Mesothelial cell of epicardium (in vitro differentiated cells): ENCODE measurements around the gene EVC. TPM values are rescaled to one million over a fixed set of nuclear protein-coding genes. Genes with fewer than 3 reads are reported as not detected.

Experiments
- DNase-seq, 2 experiments: peaks; one replicate each; pipeline ENCODE4 v3.0.0; 2021; ENCODE audit warnings: low spot score in 2 of 2; ENCODE audit not compliant: unreplicated experiment in 2 of 2
- H3K27ac Mint-ChIP-seq: 2 replicates; pipeline ENCODE4 v1.8.0; 2021; ENCODE audit warnings: mixed read lengths
- H3K27me3 Mint-ChIP-seq: 2 replicates; pipeline ENCODE4 v1.8.0; 2021; ENCODE audit warnings: low read depth, mixed read lengths
- H3K36me3 Mint-ChIP-seq: 2 replicates; pipeline ENCODE4 v1.8.0; 2021; ENCODE audit warnings: mixed read lengths
- H3K4me1 Mint-ChIP-seq: 2 replicates; pipeline ENCODE4 v1.8.0; 2021; ENCODE audit warnings: mixed read lengths
- H3K4me3 Mint-ChIP-seq: 2 replicates; pipeline ENCODE4 v1.8.0; 2021; ENCODE audit warnings: mild to moderate bottlenecking, moderate library complexity, mixed read lengths
- H3K9me3 Mint-ChIP-seq: 2 replicates; pipeline ENCODE4 v1.8.0; 2021; ENCODE audit warnings: mixed read lengths
- total RNA-seq: library from RNA; stranded (reverse); gene quantifications from 3 replicates; pipeline ENCODE4 v1.2.1, GENCODE V29; 2021
- TF ChIP-seq, protein P1 (sequence below): fragments of 200-600 bp; sonication (generic); IDR thresholded peaks from one replicate; pipeline ENCODE4 v1.5.0; 2021; ENCODE audit warnings: antibody characterized with exemption; ENCODE audit not compliant: unreplicated experiment

Gene EVC
- total RNA-seq, 1 donor from 2014 or later = 51.4 TPM

DNA sequence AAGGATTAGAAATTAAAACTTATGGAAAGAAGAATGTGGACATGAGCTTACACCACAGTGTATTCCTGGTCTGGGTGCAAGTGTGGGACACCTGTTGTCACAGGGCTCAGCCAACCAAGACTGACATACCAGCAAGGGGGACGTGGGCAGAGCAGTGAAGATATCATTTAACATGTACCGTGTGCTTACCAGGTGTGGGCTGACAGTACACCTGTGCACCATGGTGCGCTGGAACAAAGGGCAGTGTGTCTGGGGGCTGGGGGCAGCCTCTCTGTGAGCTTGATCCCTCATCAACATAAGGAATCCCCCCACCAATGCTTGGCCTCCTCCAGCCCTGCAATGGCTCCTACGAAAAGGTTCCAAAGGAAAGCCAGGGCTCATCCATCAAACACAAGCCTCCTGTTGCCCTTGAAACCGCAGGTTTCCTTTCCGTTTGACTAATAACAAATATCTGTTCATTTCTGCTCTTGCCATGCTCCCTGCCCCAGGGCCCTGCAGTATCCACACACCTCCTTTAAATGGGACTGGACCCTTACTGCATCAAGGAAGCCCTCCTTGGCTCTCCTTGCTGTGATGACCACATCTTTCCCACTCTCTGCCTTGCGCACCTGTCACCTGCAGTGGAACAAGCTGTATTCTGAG, 19.4 kb upstream of the EVC start:
- TF ChIP-seq, protein P1, sequence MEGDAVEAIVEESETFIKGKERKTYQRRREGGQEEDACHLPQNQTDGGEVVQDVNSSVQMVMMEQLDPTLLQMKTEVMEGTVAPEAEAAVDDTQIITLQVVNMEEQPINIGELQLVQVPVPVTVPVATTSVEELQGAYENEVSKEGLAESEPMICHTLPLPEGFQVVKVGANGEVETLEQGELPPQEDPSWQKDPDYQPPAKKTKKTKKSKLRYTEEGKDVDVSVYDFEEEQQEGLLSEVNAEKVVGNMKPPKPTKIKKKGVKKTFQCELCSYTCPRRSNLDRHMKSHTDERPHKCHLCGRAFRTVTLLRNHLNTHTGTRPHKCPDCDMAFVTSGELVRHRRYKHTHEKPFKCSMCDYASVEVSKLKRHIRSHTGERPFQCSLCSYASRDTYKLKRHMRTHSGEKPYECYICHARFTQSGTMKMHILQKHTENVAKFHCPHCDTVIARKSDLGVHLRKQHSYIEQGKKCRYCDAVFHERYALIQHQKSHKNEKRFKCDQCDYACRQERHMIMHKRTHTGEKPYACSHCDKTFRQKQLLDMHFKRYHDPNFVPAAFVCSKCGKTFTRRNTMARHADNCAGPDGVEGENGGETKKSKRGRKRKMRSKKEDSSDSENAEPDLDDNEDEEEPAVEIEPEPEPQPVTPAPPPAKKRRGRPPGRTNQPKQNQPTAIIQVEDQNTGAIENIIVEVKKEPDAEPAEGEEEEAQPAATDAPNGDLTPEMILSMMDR = no peak
- peaks cover 28% of the 10 kb centered on the region for H3K36me3 Mint-ChIP-seq
- no peak overlapping the region for H3K4me3 Mint-ChIP-seq
- no peak for DNase-seq
- no peak overlapping the region for H3K27ac Mint-ChIP-seq
- H3K9me3 Mint-ChIP-seq = no peaks in the 10 kb centered on the region
- H3K27me3 Mint-ChIP-seq = no peaks in the 10 kb centered on the region
- H3K4me1 Mint-ChIP-seq = no peaks in the 10 kb centered on the region

DNA sequence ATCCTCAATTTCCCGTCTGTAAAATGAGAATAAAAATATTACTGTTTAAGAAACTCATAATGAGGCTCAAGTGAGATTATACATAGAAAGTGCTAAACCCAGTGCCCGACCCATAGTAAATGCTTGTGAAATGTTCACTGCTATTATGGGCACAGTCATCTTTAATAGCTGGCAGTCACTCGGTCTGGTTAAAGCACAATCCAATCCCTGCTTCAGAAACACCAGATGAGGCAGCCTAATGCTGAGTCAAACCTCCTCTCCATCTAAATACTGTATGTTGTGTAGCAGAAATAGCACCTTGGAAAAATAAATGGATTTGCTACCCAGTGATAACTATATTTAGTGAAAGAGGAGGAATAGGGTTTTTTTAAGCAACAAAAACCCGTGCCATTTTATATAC, 17.1 kb upstream of the EVC start:
- TF ChIP-seq, protein P1 = no peak
- no peak overlapping the region for H3K27ac Mint-ChIP-seq
- no peak for DNase-seq
- no peaks in the 10 kb centered on the region for H3K4me1 Mint-ChIP-seq
- no peaks in the 10 kb centered on the region for H3K27me3 Mint-ChIP-seq
- no peaks in the 10 kb centered on the region for H3K9me3 Mint-ChIP-seq
- H3K36me3 Mint-ChIP-seq = peaks cover 29% of the 10 kb centered on the region
- no peak overlapping the region for H3K4me3 Mint-ChIP-seq

DNA sequence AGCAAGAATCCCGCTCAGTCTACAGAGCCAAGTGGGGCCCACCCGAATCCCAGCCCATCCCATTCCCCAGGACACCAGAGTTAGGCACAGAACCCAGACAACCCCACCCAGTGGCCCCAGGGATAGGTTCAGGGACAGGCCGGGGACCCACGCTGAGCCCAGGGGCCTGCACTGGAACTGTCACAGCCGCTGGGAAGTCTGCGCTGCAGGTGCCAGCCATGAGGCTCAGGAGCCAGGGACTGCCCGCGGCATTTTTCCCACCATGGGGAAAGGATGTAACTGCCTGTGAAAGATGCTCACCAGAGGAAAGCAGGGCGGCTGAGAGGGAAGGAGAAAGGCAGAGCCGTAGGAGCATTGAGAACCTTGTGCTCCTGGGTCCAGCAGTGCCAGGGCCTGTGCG, 14.7 kb upstream of the EVC start:
- no peak for DNase-seq
- TF ChIP-seq, protein P1 = no peak
- Mint-ChIP-seq H3K27me3 (no peaks in the 10 kb centered on the region), H3K4me1 (no peaks in the 10 kb centered on the region), H3K36me3 (peaks cover 27% of the 10 kb centered on the region), H3K4me3 (no peak overlapping the region), H3K27ac (no peak overlapping the region), H3K9me3 (no peaks in the 10 kb centered on the region)

DNA sequence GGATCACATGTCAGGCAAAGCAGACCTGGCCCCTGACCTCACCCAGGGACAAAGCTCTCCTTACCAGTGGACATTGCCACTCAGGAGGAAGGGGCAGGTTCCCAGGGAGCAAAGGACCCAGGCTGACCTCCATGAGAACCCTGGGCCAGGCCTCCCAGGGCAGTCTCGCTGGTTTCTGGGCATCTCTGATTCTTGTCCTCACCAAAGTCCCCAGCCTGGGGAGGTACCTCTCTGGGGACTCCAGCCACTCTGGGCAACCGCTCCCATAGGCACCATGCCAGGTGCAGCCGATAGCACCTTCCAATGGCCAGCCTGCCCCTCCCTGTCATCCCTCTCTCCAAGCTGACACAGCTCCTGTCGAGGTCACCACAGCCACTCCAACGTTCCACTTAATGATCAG, 10.5 kb upstream of the EVC start:
- Mint-ChIP-seq H3K4me1 (no peaks in the 10 kb centered on the region), H3K27me3 (no peaks in the 10 kb centered on the region), H3K4me3 (no peak overlapping the region), H3K27ac (no peak overlapping the region), H3K36me3 (peaks cover 53% of the 10 kb centered on the region), H3K9me3 (peaks cover 19% of the 10 kb centered on the region)
- TF ChIP-seq, protein P1 = no peak
- DNase-seq = no peak

DNA sequence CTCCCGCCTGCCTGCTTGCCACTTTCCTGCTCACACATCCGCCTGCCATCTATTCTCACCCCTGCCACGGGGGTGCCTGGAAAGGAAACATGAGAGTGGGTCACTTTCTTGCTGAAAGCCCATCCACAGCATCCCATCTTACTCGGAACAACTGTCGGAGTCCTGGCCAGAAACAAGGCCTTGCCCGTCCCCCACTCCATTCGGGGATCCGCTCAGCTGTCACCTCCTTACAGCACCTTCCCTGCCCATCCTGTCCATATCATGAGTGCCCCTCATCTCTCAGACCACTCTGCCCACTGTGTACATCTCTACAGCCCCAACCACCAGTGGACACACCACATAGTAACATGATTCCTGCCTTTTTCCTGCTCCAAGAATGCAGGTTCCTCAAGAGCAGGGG, 9.0 kb upstream of the EVC start:
- peaks cover 6% of the 10 kb centered on the region for H3K4me1 Mint-ChIP-seq
- H3K9me3 Mint-ChIP-seq = peaks cover 19% of the 10 kb centered on the region
- H3K4me3 Mint-ChIP-seq = no peak overlapping the region
- H3K27me3 Mint-ChIP-seq = no peaks in the 10 kb centered on the region
- DNase-seq = no peak
- TF ChIP-seq, protein P1 = no peak
- no peak overlapping the region for H3K27ac Mint-ChIP-seq
- H3K36me3 Mint-ChIP-seq = peaks cover 51% of the 10 kb centered on the region

DNA sequence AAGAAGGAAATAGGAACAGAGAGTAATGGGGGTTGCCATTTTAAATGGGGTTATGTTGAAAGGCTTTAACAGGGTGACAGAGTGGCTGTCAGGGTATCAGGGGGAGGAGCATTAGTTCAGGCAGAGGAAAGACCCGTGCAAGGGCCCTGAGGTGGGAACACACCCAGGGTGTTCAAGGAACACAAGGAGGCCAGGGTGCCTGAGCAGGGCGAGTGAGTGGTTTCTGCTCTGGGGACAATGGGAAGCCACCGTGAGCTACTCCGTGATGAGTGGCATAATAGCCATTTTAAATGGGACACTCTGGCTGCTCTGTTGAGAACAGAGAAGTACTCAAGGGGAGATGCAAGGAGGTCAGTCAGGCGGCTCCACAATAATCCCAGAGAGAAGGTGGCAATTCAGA, 7.2 kb upstream of the EVC start:
- peaks cover 19% of the 10 kb centered on the region for H3K9me3 Mint-ChIP-seq
- no peak for DNase-seq
- TF ChIP-seq, protein P1 = no peak
- H3K36me3 Mint-ChIP-seq = peaks cover 43% of the 10 kb centered on the region
- no peak overlapping the region for H3K27ac Mint-ChIP-seq
- H3K27me3 Mint-ChIP-seq = no peaks in the 10 kb centered on the region
- H3K4me3 Mint-ChIP-seq = no peak overlapping the region
- peaks cover 16% of the 10 kb centered on the region for H3K4me1 Mint-ChIP-seq
